ENCODE data around the gene MICU1. TPM values are rescaled to one million over a fixed set of nuclear protein-coding genes. Genes with fewer than 3 reads are reported as not detected.
"Not testable (repeated sequence)": the region's sequence is repeated elsewhere in the genome, so short reads cannot be mapped to it uniquely, and the experiment has no call there.

MICU1 gene
- total RNA-seq, 2 donors from 2014 or later: 19.1 to 19.9 TPM

DNA sequence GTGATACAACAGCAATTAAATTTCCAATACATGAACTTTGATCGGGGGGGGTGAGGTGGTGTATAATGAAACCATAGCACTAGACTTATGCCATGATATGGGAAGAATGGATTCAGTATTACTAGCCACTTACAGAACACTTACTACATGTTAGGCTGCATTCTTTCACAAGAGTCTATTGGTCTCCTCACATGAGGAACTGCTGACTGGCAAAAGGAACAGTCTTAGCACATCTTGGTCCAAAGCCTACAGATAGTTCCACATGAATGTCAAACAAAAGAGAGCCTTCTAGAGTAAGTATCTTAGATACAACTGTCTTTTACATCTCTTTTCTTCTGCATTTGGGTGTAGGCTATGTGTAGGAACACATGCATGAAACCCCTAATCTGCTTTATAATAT, 155.2 kb downstream of the MICU1 start:
- no peak overlapping the region for H3K4me3 Mint-ChIP-seq
- H3K27me3 Mint-ChIP-seq: no peaks in the 10 kb centered on the region
- H3K27ac Mint-ChIP-seq: no peak overlapping the region
- no peak for ATAC-seq
- peaks cover 11% of the 10 kb centered on the region for H3K36me3 Mint-ChIP-seq (ENCODE audit: low read depth)
- H3K9me3 ChIP-seq (ENCODE audit: control insufficient read depth, low read length, poor library complexity, severe bottlenecking): no peaks in the 10 kb centered on the region
- no peaks in the 10 kb centered on the region for H3K4me1 Mint-ChIP-seq
- DNase-seq: no peak

DNA sequence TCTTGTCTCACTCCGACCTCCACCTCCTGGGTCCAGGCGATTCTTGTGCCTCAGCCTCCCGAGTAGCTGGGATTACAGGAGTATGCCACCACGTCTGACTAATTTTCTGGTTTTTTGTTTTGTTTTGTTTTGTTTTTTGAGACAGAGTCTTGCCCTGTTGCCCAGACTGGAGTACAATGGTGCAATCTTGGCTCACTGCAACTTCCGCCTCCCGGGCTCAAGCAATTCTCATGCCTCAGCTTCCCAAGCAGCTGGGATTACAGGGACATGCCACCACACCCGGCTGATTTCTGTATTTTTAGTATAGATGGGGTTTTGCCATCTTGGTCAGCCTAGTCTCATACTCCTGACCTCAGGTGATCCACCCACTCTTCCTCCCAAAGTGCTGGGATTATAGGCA, 158.8 kb downstream of the MICU1 start:
- not testable (repeated sequence) for H3K27ac Mint-ChIP-seq; H3K9me3 ChIP-seq (ENCODE audit: control insufficient read depth, low read length, poor library complexity, severe bottlenecking); DNase-seq; H3K36me3 Mint-ChIP-seq (ENCODE audit: low read depth); ATAC-seq; H3K27me3 Mint-ChIP-seq; H3K4me3 Mint-ChIP-seq; H3K4me1 Mint-ChIP-seq

DNA sequence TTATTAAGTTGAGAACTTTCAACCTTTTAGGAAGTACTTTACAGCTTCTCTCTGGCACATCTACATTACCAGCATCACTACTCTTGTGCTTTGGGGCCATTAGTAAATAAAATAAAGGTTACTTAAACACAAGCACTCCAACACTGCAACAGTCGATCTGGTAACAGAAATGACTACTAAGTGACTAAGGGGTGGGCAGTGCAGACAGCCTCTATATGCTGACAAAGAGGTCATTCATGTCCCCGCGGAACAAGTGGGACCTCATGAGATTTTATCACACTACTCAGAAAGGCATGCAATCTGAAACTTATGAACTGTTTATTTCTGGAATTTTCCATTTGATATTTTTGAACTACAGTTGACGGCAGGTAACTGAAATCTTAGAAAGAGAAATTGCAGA, 159.9 kb downstream of the MICU1 start:
- no peaks in the 10 kb centered on the region for H3K9me3 ChIP-seq (ENCODE audit: control insufficient read depth, low read length, poor library complexity, severe bottlenecking)
- Mint-ChIP-seq H3K36me3 (ENCODE audit: low read depth) (peaks cover 5% of the 10 kb centered on the region), H3K27me3 (no peaks in the 10 kb centered on the region), H3K4me1 (no peaks in the 10 kb centered on the region), H3K4me3 (no peak overlapping the region), H3K27ac (no peak overlapping the region)
- DNase-seq (no peak), ATAC-seq (no peak)

DNA sequence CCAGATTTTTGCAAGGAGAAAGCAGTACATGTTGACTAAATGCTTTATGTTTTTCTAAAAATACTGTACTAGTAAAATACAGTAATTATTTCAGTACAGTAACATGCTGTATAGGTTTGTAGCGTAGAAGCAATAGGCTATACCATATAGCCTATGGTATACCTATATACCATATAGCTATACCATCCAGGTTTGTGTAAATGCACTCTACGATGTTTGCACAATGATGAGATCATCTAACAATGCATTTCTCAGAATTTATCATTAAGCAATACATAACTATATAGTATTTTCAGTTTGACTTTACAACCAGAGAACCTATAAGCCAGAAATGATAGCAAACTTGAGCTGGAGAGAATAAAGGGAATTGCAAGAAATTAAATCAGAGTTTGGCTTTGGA, 161.4 kb downstream of the MICU1 start:
- no peaks in the 10 kb centered on the region for H3K9me3 ChIP-seq (ENCODE audit: control insufficient read depth, low read length, poor library complexity, severe bottlenecking)
- ATAC-seq (no peak), DNase-seq (no peak)
- H3K36me3 Mint-ChIP-seq (ENCODE audit: low read depth): peaks cover 7% of the 10 kb centered on the region
- no peaks in the 10 kb centered on the region for H3K27me3 Mint-ChIP-seq
- H3K4me3 Mint-ChIP-seq: no peak overlapping the region
- H3K27ac Mint-ChIP-seq: no peak overlapping the region
- H3K4me1 Mint-ChIP-seq: no peaks in the 10 kb centered on the region

DNA sequence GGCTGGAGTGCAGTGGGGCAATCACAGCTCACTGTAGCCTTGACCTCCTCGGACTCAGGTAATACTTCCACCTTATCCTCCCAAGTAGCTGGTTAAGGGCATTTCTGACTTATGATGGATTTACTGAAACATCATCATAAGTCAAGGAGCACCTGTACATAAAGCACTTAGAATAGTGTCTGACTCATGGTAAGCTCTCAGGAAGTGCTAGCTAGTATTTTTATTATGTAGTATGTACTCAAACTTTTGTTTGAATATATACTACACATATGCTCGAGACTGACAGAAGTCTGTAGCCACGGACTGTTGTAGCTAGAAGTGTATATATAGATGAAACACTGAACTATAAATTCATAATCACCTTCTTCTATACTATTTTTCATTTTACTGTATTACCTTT, 163.6 kb downstream of the MICU1 start:
- ATAC-seq (no peak), DNase-seq (no peak)
- H3K36me3 Mint-ChIP-seq (ENCODE audit: low read depth): peaks cover 9% of the 10 kb centered on the region
- no peak overlapping the region for H3K27ac Mint-ChIP-seq
- no peaks in the 10 kb centered on the region for H3K9me3 ChIP-seq (ENCODE audit: control insufficient read depth, low read length, poor library complexity, severe bottlenecking)
- no peak overlapping the region for H3K4me3 Mint-ChIP-seq
- H3K4me1 Mint-ChIP-seq: no peaks in the 10 kb centered on the region
- H3K27me3 Mint-ChIP-seq: no peaks in the 10 kb centered on the region

DNA sequence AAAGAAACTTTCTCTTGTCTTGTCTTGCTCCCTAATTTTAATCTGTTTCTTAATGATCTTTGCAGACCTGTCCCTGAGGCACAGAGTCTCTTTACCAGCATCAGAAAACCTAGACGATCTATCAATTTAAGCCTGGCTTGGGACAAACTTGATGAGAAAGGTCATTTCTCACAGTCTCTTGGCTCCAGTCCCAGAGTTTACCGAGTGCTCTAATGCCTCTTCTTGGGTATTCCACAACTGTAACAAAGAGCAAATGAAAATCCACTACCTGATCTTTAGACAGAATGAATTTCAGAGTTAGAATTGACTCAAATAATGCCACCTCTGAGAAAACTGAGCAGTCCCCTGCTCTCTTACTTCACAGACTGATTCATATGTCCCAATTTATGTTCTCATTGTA, 164.8 kb downstream of the MICU1 start:
- no peak overlapping the region for H3K27ac Mint-ChIP-seq
- no peaks in the 10 kb centered on the region for H3K9me3 ChIP-seq (ENCODE audit: control insufficient read depth, low read length, poor library complexity, severe bottlenecking)
- H3K4me3 Mint-ChIP-seq: no peak overlapping the region
- DNase-seq (no peak), ATAC-seq (no peak)
- no peaks in the 10 kb centered on the region for H3K4me1 Mint-ChIP-seq
- peaks cover 9% of the 10 kb centered on the region for H3K36me3 Mint-ChIP-seq (ENCODE audit: low read depth)
- no peaks in the 10 kb centered on the region for H3K27me3 Mint-ChIP-seq

DNA sequence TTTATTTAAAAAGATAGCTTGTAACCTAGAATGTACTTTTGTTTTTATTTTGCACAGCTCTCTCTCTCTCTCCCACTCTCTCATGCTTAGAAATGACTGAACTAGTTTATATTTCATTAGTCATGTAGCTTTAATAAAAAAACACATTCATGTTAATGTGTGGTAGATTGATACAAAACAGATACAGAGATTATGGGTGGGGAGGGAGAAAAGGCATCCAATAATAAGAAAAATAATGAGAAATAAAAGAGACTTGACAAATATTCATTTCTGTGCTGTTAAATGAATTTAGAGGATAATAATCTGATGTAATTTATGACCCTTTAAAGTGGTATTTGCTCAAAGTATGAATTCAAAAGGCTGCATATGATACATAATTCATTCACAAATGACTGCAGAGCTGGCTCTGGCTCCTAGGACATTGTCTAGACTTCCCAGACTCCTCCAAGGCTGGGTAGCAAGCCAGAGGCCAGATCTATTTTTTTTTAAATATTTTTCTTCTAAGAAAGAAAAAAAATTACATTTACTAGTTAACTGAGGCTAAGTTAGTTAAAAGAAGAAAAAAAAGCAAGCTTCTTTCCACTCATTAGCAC, 165.5 kb downstream of the MICU1 start:
- no peaks in the 10 kb centered on the region for H3K4me1 Mint-ChIP-seq
- H3K27me3 Mint-ChIP-seq: no peaks in the 10 kb centered on the region
- no peaks in the 10 kb centered on the region for H3K9me3 ChIP-seq (ENCODE audit: control insufficient read depth, low read length, poor library complexity, severe bottlenecking)
- no peak overlapping the region for H3K4me3 Mint-ChIP-seq
- H3K36me3 Mint-ChIP-seq (ENCODE audit: low read depth): peaks cover 6% of the 10 kb centered on the region
- H3K27ac Mint-ChIP-seq: no peak overlapping the region
- DNase-seq: no peak
- no peak for ATAC-seq

DNA sequence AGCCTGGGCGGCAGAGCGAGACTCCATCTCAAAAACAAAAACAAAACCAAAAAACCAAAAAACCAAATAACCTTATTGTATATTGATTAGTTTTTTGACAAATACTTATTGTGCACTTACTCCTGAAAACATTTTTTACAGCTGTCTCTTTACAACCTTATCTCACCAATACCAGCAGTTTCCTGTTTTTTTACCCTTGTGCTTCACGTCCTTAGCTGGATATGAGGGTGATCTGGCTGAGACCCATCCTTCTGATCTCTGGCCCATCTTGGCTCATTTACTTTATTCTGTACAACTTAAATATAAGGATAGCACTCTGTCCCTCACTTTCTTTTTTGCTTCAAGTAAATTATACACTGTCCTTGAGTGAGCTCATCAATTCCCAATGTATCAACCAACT, 166.6 kb downstream of the MICU1 start:
- Mint-ChIP-seq H3K4me3 (no peak overlapping the region), H3K27ac (no peak overlapping the region), H3K27me3 (no peaks in the 10 kb centered on the region), H3K36me3 (ENCODE audit: low read depth) (peaks cover 6% of the 10 kb centered on the region), H3K4me1 (no peaks in the 10 kb centered on the region)
- DNase-seq (no peak), ATAC-seq (no peak)
- H3K9me3 ChIP-seq (ENCODE audit: control insufficient read depth, low read length, poor library complexity, severe bottlenecking): no peaks in the 10 kb centered on the region

DNA sequence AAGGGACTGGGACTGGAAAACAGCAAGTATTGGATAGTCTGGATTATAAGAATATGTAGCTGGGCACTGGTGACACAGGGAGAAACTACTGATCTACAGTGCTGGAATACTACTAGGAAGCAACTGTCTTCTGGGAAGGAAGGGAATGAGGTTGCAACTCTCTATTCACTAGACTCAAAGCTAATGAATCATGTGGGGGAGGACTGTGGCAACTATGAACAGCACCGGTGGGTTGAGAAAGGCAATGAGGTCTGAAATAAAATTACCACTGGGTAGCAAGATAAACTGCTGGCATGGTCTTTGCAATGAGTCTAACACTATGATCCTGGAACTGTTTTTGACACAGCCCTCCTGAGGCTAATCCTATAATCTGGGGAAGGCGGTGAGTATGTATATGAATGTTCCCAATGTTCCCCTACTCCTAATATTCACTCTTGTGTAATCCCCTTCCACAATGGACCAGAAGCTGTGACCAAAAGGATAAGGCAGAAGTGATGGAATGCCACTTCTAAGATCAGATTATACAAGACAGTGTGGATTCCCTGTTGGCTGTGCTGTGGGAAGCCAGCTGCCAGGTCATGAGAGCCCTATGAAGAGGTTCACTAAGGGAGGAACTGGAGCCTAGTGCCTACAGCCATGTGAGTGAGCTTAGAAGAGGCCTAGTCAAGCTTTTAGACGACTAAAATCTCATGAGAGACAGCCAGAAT, 169.8 kb downstream of the MICU1 start:
- Mint-ChIP-seq H3K4me3 (no peak overlapping the region), H3K36me3 (ENCODE audit: low read depth) (peaks cover 6% of the 10 kb centered on the region), H3K27me3 (no peaks in the 10 kb centered on the region), H3K27ac (no peak overlapping the region), H3K4me1 (no peaks in the 10 kb centered on the region)
- DNase-seq: no peak
- no peaks in the 10 kb centered on the region for H3K9me3 ChIP-seq (ENCODE audit: control insufficient read depth, low read length, poor library complexity, severe bottlenecking)
- no peak for ATAC-seq

DNA sequence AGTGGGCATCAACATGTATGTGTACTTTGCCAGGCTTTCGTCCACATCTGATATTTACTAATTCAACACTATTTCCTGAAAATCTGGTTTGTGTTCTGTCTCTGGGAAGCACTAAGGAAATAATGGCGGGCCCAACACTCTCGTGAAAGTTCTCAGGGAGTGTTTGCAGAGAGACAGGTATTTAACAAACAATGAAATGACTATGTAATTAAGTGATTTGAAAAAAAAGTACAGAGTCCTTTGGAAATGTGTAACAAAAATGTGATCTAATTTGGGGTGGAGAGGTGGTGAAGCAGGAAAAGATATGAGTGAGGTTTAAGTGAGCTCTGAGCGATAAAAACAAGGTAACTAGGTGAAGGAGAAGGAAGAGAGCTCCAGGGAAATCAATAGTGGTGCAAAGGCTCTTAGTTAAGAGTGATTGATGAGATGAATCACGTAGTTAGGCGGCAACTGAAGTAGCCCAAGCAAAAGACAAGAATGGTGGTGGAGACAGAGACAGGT, 175.9 kb downstream of the MICU1 start:
- no peak for ATAC-seq
- H3K9me3 ChIP-seq (ENCODE audit: control insufficient read depth, low read length, poor library complexity, severe bottlenecking): no peaks in the 10 kb centered on the region
- Mint-ChIP-seq H3K27ac (no peak overlapping the region), H3K4me3 (no peak overlapping the region), H3K36me3 (ENCODE audit: low read depth) (peaks cover 3% of the 10 kb centered on the region), H3K27me3 (no peaks in the 10 kb centered on the region), H3K4me1 (no peaks in the 10 kb centered on the region)
- no peak for DNase-seq

DNA sequence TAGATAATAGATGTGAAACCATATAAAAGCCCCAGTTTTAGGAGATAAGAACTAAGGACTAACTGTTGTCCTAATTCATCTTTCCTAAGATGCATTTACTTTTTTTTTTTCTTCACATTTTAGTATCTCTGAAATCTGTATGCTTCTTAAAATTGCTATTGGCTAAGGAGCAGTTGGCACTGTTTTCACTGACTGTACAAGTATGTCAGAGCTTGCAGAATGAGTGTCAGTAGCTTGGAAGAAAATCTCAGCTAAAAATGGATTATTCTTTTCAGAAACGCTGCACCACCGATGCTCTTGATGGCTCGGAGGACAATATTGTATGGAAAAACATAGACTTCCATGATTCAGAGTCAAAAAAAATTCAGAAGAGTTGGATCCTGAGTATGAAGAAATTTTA, 180.0 kb downstream of the MICU1 start:
- no peak overlapping the region for H3K4me3 Mint-ChIP-seq
- no peak for ATAC-seq
- H3K9me3 ChIP-seq (ENCODE audit: control insufficient read depth, low read length, poor library complexity, severe bottlenecking): no peaks in the 10 kb centered on the region
- peaks cover 3% of the 10 kb centered on the region for H3K36me3 Mint-ChIP-seq (ENCODE audit: low read depth)
- no peak overlapping the region for H3K27ac Mint-ChIP-seq
- H3K27me3 Mint-ChIP-seq: no peaks in the 10 kb centered on the region
- no peaks in the 10 kb centered on the region for H3K4me1 Mint-ChIP-seq
- DNase-seq: no peak

DNA sequence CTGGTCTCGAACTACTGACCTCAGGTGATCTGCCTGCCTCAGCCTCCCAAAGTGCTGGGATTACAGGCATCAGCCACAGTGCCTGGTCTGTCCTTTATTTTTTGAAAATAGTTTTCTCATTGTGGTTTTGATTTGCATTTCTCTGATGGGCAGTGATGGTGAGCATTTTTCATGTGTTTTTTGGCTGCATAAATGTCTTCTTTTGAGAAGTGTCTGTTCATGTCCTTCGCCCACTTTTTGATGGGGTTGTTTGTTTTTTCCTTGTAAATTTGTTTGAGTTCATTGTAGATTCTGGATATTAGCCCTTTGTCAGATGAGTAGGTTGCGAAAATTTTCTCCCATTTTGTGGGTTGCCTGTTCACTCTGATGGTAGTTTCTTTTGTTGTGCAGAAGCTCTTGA, 182.9 kb downstream of the MICU1 start:
- not testable (repeated sequence) for DNase-seq; H3K27me3 Mint-ChIP-seq; H3K27ac Mint-ChIP-seq; H3K4me1 Mint-ChIP-seq; ATAC-seq; H3K9me3 ChIP-seq (ENCODE audit: control insufficient read depth, low read length, poor library complexity, severe bottlenecking); H3K36me3 Mint-ChIP-seq (ENCODE audit: low read depth); H3K4me3 Mint-ChIP-seq

DNA sequence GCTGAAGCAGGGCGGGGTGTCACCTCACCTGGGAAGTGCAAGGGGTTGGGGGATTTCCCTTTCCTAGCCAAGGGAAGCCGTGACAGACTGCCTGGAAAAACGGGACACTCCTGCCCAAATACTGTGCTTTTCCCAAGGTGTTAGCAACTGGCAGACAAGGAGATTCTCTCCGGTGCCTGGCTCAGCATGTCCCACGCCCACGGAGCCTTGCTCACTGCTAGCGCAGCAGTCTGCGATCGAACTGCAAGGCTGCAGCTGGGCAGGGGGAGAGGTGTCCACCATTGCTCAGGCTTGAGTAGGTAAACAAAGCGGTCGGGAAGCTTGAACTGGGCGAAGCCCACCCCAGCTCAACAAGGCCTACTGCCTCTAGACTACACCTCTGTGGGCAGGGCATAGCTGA, 190.3 kb downstream of the MICU1 start:
- ATAC-seq: no peak
- H3K9me3 ChIP-seq (ENCODE audit: control insufficient read depth, low read length, poor library complexity, severe bottlenecking): no peaks in the 10 kb centered on the region
- H3K36me3 Mint-ChIP-seq (ENCODE audit: low read depth): peaks cover 2% of the 10 kb centered on the region
- H3K4me3 Mint-ChIP-seq: no peak overlapping the region
- DNase-seq: no peak
- H3K27me3 Mint-ChIP-seq: no peaks in the 10 kb centered on the region
- H3K27ac Mint-ChIP-seq: no peak overlapping the region
- H3K4me1 Mint-ChIP-seq: peaks cover 2% of the 10 kb centered on the region

DNA sequence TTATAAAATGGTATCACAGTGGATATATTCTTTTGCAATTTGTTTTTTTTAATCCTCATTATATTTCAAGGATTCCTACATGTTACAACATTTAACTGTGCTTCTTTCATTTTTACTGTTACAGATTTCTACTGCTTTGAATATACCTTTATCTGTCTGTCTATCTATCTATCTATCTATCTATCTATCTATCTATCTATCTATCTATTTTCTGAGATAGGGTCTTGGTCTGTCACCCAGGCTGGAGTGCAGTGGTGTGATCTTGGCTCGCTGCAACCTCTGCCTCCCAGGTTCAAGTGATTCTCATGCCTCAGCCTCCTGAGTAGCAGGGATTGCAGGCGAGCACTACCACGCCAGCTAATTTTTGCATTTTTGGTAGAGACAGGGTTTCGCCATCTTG, 194.9 kb downstream of the MICU1 start:
- H3K36me3 Mint-ChIP-seq (ENCODE audit: low read depth); H3K27me3 Mint-ChIP-seq; H3K4me1 Mint-ChIP-seq; ATAC-seq; H3K27ac Mint-ChIP-seq; H3K4me3 Mint-ChIP-seq; DNase-seq; H3K9me3 ChIP-seq (ENCODE audit: control insufficient read depth, low read length, poor library complexity, severe bottlenecking): not testable (repeated sequence)

All from T-helper 17 cell (primary cell).